RWPE1 (cell line): ENCODE data around the gene GRM5.
"Not testable (repeated sequence)": the region's sequence is repeated elsewhere in the genome, so short reads cannot be mapped to it uniquely, and the experiment has no call there.

Experiments
- CTCF ChIA-PET: fragments of 350-600 bp; sonication (Branson Sonifier 250); formaldehyde crosslinking; extraction: SDS; loops from one replicate; lab custom pipeline; 2021; lab: Yijun Ruan, JAX
- POLR2A ChIA-PET: fragments of 400-600 bp; formaldehyde crosslinking; extraction: SDS; loops from one replicate; lab custom pipeline; 2020; ENCODE audit warnings: antibody characterized with exemption; ENCODE audit not compliant: low non-redundant PET; lab: Yijun Ruan, JAX
- DNase-seq: peaks from one replicate; pipeline ENCODE4 v3.0.0; 2012; ENCODE audit warnings: low spot score
- H3K27ac ChIP-seq: fragments of 450-650 bp; 2 replicates; pipeline ENCODE4 v1.5.1; 2017
- TF ChIP-seq, protein P1 (sequence below): fragments of 450-650 bp; conservative IDR thresholded peaks from 2 replicates; pipeline ENCODE4 v1.5.1; 2017; ENCODE audit warnings: low read depth, mild to moderate bottlenecking

GRM5 gene

DNA sequence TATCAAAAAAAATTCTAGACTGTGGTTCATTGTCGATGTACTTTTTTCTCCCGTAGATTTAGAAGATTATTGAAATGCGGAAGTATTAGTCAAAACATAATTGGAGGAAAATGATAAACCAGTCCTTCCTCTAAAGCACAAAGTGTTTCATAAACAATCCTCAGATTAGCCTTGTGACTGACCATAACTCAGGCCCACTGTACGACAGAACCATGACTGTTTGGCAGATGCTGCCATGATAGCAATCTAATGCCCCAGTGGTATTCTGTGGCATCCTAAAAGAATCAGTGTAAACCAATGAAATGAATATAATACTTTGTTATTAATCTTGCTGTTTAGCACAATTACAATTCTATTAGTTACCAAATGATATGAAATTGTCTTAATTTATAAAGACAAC lies 601.3 kb downstream of the GRM5 start:
- TF ChIP-seq, protein P1, sequence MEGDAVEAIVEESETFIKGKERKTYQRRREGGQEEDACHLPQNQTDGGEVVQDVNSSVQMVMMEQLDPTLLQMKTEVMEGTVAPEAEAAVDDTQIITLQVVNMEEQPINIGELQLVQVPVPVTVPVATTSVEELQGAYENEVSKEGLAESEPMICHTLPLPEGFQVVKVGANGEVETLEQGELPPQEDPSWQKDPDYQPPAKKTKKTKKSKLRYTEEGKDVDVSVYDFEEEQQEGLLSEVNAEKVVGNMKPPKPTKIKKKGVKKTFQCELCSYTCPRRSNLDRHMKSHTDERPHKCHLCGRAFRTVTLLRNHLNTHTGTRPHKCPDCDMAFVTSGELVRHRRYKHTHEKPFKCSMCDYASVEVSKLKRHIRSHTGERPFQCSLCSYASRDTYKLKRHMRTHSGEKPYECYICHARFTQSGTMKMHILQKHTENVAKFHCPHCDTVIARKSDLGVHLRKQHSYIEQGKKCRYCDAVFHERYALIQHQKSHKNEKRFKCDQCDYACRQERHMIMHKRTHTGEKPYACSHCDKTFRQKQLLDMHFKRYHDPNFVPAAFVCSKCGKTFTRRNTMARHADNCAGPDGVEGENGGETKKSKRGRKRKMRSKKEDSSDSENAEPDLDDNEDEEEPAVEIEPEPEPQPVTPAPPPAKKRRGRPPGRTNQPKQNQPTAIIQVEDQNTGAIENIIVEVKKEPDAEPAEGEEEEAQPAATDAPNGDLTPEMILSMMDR, result no peak
- no peak for DNase-seq
- CTCF ChIA-PET, result no interaction called here
- POLR2A ChIA-PET, result no interaction called here
- H3K27ac ChIP-seq, result no peak overlapping the region

DNA sequence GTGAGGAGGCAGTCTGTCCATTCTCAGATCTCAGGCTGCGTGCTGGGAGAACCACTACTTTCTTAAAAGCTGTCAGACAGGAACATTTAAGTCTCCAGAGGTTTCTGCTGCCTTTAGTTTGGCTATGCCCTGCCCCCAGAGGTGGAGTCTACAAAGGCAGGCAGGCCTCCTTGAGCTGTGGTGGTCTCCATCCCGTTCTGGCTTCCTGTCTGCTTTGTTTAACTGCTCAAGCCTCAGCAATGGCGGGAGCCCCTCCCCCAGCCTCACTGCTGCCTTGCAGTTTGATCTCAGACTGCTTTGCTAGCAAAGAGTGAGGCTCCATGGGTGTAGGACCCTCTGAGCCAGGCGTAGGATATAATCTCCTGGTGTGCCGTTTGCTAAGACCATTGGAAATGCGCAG lies 602.5 kb downstream of the GRM5 start:
- POLR2A ChIA-PET, DNase-seq, H3K27ac ChIP-seq: not testable (repeated sequence)
- CTCF ChIA-PET, result interaction anchor here (0.6 kb wide), 1 partner anchor 314 kb away, joined by 3 read pairs; no protein-coding TSS in a partner anchor

DNA sequence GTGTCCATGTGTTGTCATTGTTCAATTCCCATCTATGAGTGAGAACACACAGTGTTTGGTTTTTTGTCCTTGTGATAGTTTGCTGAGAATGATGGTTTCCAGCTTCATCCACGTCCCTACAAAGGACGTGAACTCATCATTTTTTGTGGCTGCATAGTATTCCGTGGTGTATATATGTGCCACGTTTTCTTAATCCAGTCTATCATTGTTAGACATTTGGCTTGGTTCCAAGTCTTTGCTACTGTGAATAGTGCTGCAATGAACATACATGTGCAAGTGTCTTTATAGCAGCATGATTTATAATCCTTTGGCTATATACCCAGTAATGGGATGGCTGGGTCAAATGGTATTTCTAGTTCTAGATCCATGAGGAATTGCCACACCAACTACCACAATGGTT lies 607.7 kb downstream of the GRM5 start:
- CTCF ChIA-PET, result interaction anchor here (0.6 kb wide), 1 partner anchor 86 kb away, joined by 3 read pairs; no protein-coding TSS in a partner anchor
- POLR2A ChIA-PET, H3K27ac ChIP-seq, DNase-seq: not testable (repeated sequence)

DNA sequence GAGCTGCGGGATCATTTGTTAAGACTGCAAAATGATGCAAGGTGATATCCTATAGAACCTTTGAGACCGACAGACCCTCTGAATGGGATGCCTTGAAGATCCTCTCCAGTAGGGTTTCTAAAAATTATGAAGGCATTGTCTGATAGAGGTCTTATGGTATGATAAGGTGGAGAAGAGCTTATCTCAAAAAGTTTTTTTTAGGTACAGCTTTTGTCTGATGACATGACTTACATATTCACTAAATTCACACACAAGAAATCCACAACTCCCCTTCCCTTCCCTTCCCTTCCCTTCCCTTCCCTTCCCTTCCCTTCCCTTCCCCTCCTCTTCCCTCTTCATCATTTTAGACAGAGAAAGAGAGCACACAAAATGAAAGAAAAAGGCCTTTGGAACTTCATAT lies 609.8 kb downstream of the GRM5 start:
- POLR2A ChIA-PET, result no interaction called here
- no peak for DNase-seq
- CTCF ChIA-PET, result interaction anchor here (0.5 kb wide), 1 partner anchor 1763 kb away, joined by 3 read pairs; no protein-coding TSS in a partner anchor
- TF ChIP-seq, protein P1, result no peak
- H3K27ac ChIP-seq, result no peak overlapping the region

DNA sequence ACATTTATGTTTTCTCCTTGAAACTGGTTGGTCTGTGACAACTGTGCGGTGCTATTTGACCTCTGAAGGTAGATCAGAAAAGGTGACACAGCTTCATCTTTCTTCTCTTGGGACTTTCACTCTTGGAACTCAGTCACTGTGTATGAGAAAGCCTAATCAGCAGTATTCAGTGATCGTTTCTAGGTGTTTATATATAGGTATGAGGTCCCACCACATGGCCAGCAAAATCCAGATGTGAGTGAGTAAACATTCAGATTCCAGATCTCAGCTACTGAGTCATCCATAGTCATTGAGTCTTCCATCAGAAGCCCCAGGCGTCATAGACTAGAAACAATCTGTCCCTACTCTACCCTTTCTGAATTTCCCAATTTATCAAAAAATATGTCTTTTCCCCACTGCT lies 610.9 kb downstream of the GRM5 start:
- no peak overlapping the region for H3K27ac ChIP-seq
- TF ChIP-seq, protein P1, result no peak
- DNase-seq, result peak; percentile 45
- ChIA-PET POLR2A (no interaction called here), CTCF (interaction anchor here (0.6 kb wide), 1 partner anchor 888 kb away, joined by 6 read pairs; no protein-coding TSS in a partner anchor)
